Thymus (tissue), 11 donors: ENCODE measurements around the gene RABGAP1L. TPM values are rescaled to one million over a fixed set of nuclear protein-coding genes. Genes with fewer than 3 reads are reported as not detected.
"Not testable (repeated sequence)": the region's sequence is repeated elsewhere in the genome, so short reads cannot be mapped to it uniquely, and the experiment has no call there.

Experiments
- DNase-seq, 9 donors: peaks; one replicate each; pipeline ENCODE4 v3.0.0-alpha.2; 2013; ENCODE audit warnings: low spot score in 9 of 9, low read depth in 6 of 9, missing footprints in 1 of 9
- H3K27ac ChIP-seq, 2 donors: one replicate each; pipeline ENCODE4 v1.5.1; 2013; ENCODE audit warnings: control low read depth in 1 of 2, low read depth in 1 of 2, low read length in 1 of 2, mild to moderate bottlenecking in 1 of 2, moderate library complexity in 1 of 2
- H3K27me3 ChIP-seq, 2 donors: one replicate each; pipeline ENCODE4 v1.5.1; 2013; ENCODE audit warnings: low read length in 1 of 2; ENCODE audit not compliant: control insufficient read depth in 2 of 2, insufficient read depth in 1 of 2
- H3K36me3 ChIP-seq, 2 donors: one replicate each; pipeline ENCODE4 v1.5.1; 2013; ENCODE audit warnings: low read length in 1 of 2, mild to moderate bottlenecking in 1 of 2, moderate library complexity in 1 of 2; ENCODE audit not compliant: control insufficient read depth in 2 of 2, insufficient read depth in 2 of 2
- H3K4me1 ChIP-seq, 2 donors: one replicate each; pipeline ENCODE4 v1.5.1; 2013; ENCODE audit warnings: low read length in 2 of 2; ENCODE audit not compliant: control insufficient read depth in 2 of 2, insufficient read depth in 2 of 2
- H3K4me3 ChIP-seq, 2 donors: one replicate each; pipeline ENCODE4 v1.5.1; 2013; ENCODE audit warnings: low read length in 2 of 2, control low read depth in 1 of 2, mild to moderate bottlenecking in 1 of 2
- H3K9me3 ChIP-seq, 2 donors: one replicate each; pipeline ENCODE4 v1.5.1; 2013; ENCODE audit warnings: low read length in 1 of 2, mild to moderate bottlenecking in 1 of 2; ENCODE audit not compliant: control insufficient read depth in 2 of 2, insufficient read depth in 1 of 2
- WGBS: extraction: QIAGEN DNeasy Blood & Tissue Kit; methylation state at CpG from one replicate; pipeline ENCODE4 v1.1.7; 2013; 5-methylcytosine and 5-hydroxymethylcytosine counted together
- polyA plus RNA-seq: library from polyadenylated mRNA; stranded (reverse); fragments of 200-250 nt; gene quantifications from one replicate; pipeline ENCODE4 v1.2.3, GENCODE V29; 2013
- total RNA-seq: library from RNA; stranded (reverse); fragments of 120-200 nt; gene quantifications from one replicate; pipeline ENCODE4 v1.2.4, GENCODE V29; 2013
- donor health status: healthy.

Gene RABGAP1L
- total and polyA plus RNA-seq, 2 donors: 30.6 to 37.4 TPM

DNA sequence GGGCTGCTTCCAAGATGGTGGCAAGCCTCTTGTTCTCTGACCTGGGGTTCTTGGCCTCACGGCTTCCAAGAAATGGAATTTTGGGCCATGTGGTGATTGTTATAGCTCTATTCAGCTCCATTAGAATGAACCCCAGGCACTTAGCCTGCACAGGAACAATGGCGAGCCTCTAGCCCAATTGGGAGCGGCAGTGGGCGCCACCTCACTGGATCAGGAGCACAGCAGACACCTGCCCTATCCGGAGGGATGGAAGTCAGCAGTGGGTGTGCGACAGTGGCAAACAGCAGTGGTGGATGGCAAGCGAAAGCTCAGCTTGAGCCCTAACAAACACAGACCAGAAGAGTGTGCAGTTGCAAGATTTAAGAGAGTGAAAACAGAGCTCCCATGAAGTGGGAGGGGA, 519.3 kb downstream of the RABGAP1L start:
- no peaks in the 10 kb centered on the region for H3K36me3 ChIP-seq
- 99% methylated on average over 7 of the region's 7 CpGs for WGBS

DNA sequence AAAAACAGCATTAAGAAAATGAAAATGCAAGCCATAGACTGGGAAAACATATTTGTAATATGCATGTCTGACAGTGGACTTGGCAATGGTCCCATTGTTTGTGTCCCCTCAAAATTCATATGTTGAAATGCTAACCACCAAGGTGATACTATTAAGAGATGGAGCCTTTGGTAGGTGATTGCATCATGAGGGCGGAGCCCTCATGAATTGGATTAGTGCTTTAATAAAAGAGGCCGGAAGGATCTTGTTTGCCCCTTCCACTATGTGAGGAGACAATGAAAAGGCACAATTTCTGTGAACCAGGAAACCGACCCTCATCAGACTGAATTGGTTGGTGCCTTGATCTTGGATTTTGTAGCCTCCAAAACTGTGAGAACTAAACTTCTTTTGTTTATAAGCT, 520.8 kb downstream of the RABGAP1L start:
- Histone ChIP-seq H3K27ac (no peak overlapping the region), H3K27me3 (no peaks in the 10 kb centered on the region), H3K36me3 (no peaks in the 10 kb centered on the region), H3K4me1 (no peaks in the 10 kb centered on the region), H3K4me3 (no peak overlapping the region), H3K9me3 (no peaks in the 10 kb centered on the region)
- no peak for DNase-seq
- WGBS: 77% methylated on average over 3 of the region's 3 CpGs

More for the DNA sequence above, 519.3 kb downstream of the RABGAP1L start:
- DNase-seq: no peak
- no peaks in the 10 kb centered on the region for H3K9me3 ChIP-seq
- H3K27ac ChIP-seq: no peak overlapping the region
- H3K4me3 ChIP-seq: no peak overlapping the region
- no peaks in the 10 kb centered on the region for H3K27me3 ChIP-seq
- no peaks in the 10 kb centered on the region for H3K4me1 ChIP-seq

DNA sequence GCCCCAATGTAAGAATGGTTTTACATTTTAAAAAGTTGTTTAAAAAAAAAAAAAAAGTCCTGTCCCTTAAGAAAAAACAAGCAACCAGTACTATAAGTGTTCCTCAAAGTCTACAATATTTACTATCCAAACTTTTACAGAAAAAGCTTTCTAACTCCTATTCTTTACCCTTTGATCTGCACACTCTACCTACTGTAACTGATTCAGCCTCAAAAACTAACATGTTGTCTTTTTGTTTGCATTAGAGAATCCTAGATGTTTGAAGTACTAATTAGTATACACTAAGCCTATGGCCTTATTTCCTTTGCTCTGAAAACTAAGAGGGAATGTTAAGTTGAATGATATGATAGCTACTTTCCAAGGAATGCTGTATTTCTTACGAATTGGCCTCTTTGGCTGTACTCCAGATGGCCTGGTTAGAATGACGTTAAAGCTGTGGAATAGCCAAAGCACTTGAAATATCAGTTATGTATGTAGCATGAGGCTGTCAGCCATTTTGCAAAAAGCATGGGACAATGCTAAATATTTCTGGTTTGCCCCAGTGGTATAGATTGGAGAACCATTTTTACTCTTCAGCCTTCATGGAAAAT, 523.2 kb downstream of the RABGAP1L start:
- Histone ChIP-seq H3K9me3 (no peaks in the 10 kb centered on the region), H3K36me3 (no peaks in the 10 kb centered on the region), H3K4me3 (no peak overlapping the region), H3K4me1 (no peaks in the 10 kb centered on the region), H3K27me3 (no peaks in the 10 kb centered on the region), H3K27ac (no peak overlapping the region)
- 95% methylated on average over 2 of the region's 2 CpGs for WGBS
- DNase-seq: no peak

DNA sequence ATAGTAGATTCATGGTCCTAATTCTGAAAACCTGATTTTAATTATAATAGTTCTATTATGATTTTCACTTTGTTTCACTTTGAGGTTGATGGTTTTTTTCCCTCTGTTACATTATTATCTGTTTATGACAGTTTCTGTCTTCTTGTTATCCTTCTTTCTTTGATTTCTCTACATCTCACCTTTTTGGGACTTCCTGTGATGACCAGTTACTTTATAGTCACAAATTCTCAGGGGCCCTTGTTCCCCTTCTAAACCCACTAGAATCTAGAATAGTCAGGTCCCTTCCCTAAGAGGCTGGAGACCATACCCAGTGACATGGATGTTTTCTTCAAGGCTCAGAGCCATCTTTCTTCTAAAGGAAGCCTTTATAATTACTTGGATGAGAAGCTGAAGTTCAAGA, 526.9 kb downstream of the RABGAP1L start:
- H3K27me3 ChIP-seq: no peaks in the 10 kb centered on the region

DNA sequence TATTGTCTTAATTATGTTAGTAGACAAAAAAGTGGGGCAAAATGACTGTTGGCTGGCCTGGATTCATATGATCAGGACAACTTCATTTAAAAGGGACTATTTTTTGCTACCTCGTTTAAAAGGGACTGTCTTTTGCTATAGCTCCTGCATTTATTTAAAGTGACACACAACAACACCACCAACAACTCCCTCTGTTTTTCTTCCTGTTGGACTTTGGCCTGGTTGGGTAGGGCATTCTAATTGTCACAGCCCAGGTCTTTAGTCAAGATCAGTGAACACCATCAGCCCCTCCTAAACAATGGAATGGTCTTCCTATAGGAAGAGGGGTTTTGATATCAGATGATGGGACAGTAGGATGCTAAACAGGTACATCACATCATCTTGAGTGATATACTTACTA, 530.2 kb downstream of the RABGAP1L start:
- Histone ChIP-seq H3K4me3 (no peak overlapping the region), H3K27me3 (no peaks in the 10 kb centered on the region), H3K27ac (no peak overlapping the region), H3K9me3 (no peaks in the 10 kb centered on the region), H3K36me3 (no peaks in the 10 kb centered on the region), H3K4me1 (no peaks in the 10 kb centered on the region)
- WGBS: 91% methylated on average over 1 of the region's 1 CpG
- DNase-seq: no peak

More for the DNA sequence above, 526.9 kb downstream of the RABGAP1L start:
- Histone ChIP-seq H3K4me3 (no peak overlapping the region), H3K4me1 (no peaks in the 10 kb centered on the region), H3K36me3 (no peaks in the 10 kb centered on the region), H3K9me3 (no peaks in the 10 kb centered on the region), H3K27ac (no peak overlapping the region)
- DNase-seq: no peak

DNA sequence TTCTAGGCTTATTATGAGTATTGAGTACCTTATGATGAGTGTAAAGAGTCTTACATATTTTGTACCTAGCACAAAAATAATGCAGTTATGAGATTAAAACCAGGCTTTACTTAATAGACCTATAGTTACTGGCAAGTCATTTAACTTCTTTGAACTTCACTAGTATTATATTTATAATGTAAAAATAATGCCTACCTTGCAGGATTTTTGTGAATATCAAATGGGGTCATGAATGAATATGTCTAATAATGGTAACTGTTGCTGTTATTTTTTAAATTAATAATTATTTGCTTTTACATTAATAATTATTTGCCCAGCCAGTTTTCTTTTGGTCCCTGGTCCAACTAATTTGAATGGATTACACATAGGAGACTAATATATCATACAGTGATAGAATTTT, 530.9 kb downstream of the RABGAP1L start:
- no peak for DNase-seq
- Histone ChIP-seq H3K27me3 (no peaks in the 10 kb centered on the region), H3K36me3 (no peaks in the 10 kb centered on the region), H3K4me3 (no peak overlapping the region), H3K9me3 (no peaks in the 10 kb centered on the region), H3K27ac (no peak overlapping the region), H3K4me1 (no peaks in the 10 kb centered on the region)

DNA sequence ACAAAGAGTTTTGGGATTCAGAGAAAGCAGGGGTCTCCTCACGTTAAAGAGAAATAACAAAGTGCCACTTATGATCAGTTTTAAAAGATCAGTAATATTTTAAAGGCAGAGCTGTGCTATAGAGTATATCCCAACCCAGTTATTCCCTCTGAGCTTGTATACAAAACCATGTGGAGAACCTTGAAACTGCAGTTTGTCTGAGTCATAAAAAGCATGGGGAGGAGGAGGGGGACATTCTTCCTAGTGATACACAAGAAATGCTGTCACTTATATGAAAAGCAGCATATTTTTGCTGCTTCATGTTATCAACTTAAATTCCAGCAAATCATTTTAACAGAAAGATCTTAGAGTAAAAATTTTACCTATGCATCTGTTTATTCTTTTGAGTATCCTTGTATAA, 533.0 kb downstream of the RABGAP1L start:
- Histone ChIP-seq H3K4me1 (no peaks in the 10 kb centered on the region), H3K27me3 (no peaks in the 10 kb centered on the region), H3K27ac (no peak overlapping the region), H3K4me3 (no peak overlapping the region), H3K36me3 (no peaks in the 10 kb centered on the region), H3K9me3 (no peaks in the 10 kb centered on the region)
- no peak for DNase-seq
- 97% methylated on average over 1 of the region's 1 CpG for WGBS

DNA sequence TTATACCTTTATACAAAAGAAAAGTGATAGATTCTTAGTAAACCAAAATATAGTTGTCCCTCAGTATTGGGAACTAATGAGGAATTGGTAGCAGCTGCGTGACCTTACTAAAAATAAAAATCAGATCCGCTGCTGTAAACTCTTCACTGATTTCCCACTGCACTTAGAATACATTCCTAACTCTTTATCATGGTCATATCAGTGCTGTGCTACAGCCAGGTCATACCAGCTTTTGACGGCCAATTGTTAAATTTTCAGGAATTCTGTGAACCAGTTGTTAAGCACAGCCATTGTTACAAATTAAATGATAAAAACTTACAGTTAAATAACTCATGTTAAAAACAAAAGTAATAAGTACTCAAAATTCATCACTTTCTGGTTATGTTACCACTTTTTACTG, 533.8 kb downstream of the RABGAP1L start:
- no peaks in the 10 kb centered on the region for H3K27me3 ChIP-seq
- H3K36me3 ChIP-seq: no peaks in the 10 kb centered on the region
- DNase-seq: no peak
- WGBS: 99% methylated on average over 3 of the region's 3 CpGs
- no peak overlapping the region for H3K27ac ChIP-seq
- no peak overlapping the region for H3K4me3 ChIP-seq
- no peaks in the 10 kb centered on the region for H3K4me1 ChIP-seq
- H3K9me3 ChIP-seq: no peaks in the 10 kb centered on the region

GRCh38 chr1:174693539-174693938, 534.2 kb downstream of the RABGAP1L start:
- H3K36me3 ChIP-seq, DNase-seq: not testable (repeated sequence)

More at GRCh38 chr1:174693539-174693938, 534.2 kb downstream of the RABGAP1L start:
- not testable (repeated sequence) for H3K27ac ChIP-seq, H3K4me1 ChIP-seq, H3K4me3 ChIP-seq, H3K27me3 ChIP-seq, H3K9me3 ChIP-seq
